Measurements from ENCODE around the gene C11orf24.
A peak's percentile ranks its signal among the peaks of the same experiment; 100 is the strongest.
"Not testable (repeated sequence)": the region's sequence is repeated elsewhere in the genome, so short reads cannot be mapped to it uniquely, and the experiment has no call there.

C11orf24 gene

DNA sequence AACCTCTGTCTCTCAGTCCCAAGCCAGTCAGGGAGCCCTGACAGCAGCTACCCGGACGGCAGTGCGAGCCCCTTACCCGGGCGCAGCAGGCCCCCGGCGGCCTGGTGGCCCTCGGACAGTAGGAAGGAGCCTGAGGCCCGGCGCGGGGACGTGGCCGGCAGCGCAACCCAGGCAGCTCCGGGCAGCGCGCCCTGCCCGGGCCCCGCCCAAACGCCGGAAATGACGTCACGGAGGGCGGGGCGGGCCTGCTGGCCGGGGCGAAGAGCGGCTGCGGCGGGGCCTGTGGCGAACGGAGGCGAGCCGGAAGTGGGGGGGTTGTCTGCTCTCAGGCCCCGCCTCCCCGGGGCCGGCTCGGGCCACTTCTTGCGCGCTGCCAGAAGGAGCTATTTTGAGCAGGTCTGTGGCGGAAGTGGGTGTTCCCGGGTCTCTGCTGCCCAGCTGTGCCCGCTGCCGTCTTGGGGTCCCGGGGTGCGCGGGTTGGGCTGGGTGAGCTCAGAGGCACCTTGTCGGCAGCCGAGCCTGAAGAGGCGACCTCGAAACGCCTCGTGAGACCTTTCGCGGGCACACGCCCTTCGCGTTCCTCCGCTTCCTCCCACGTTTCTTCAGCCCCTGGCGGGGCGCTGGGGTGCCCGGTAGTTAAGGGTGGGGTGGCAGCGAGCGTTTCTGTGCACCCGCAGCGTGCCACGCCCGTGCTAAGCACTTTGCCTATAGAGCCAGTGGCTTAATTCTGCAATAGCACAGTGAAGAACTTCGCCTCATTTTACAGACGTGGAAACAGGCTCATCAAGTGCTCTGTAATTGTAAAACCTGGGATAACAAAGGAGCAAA is at the start of gene C11orf24:
C11orf24 (minus strand) TSS at position 193 of the 828 bp plus-strand sequence. CDS start 8,206 bp downstream, outside the sequence.
- DNase-seq, result peak; percentile 95

GRCh38 chr11:68317147-68317785 is 45.5 kb upstream of the C11orf24 start:
- no peak for DNase-seq

DNA sequence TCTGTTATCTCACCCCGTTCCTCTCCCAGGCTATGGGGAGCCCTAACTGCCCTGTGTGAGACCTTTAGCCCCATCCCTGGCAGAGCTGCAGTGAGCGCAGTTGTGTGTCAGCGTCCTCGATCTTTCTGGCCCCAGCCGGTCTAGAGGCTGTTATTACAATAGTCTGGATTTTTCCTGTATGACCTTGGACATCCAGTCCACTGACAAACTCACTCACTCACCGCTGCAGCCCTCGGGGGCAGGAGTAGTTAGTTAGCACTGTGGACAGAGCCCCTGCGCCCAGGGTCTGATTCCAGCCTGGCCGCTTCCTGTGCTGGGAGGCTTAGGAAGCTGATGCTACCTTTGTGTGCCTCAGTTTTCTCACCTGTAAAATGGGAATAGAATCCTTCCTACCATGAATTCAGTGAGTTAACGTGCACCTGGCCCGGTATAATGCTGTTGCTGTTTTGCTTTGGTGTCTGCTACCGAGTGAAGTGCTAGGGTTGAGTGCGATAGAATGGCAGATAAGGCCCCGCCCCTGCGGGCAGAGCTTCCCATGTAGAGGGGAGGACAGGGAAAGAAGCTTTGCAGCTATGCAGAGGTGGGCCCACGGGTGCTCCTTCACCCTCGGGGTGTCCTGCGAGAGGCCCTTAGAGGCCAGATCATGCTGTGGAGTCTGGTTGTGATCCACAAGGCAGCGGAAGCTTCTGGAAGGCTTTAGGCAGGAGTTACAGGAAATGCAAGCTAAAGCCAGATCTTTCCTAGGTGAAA is 43.6 kb upstream of the C11orf24 start:
- DNase-seq, result no peak

GRCh38 chr11:68314203-68315170 is 42.7 kb upstream of the C11orf24 start:
- DNase-seq, result no peak

- no peak for DNase-seq
These were observed 41.9 kb upstream of the C11orf24 start for GRCh38 chr11:68313574-68314202.

DNA sequence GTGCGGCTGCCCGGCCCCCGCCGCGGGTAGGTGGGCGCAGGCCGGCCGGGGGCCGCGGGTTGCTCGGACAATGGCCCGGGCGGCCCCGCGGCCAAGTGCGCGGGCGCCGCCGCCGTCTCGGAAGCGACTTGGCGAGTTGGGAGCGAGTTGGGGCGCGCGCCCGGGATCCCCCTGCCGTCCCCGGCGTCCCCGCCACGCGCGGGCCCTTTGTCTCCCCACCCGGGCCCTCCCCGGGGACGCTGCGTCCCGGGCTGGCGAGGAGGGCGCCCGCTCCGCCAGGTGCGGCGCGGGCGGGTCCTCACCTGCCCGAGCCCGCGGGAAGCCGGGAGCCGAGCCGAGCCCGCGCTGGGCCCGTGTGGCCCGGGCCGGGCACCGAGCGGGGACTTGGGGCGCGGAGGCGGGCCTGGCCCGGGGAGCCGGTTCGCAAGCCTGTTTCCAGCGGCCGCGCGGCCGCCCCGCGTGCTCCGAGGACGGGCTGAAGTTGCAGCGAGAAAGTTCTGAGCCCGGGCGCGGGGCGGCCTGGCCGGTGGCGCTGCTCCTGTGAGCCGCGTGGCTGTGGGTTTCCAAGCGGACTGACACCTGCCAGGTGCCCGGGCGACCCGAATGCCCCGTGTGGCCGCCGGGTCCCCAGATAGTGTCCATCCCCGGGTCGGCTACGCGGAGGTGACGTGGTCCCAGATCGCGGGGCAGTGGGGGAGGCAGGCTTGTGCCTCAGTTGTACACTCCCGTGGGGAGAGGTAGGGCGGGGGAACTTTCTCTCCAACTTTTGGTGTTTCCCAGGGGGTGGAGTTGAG is 41.2 kb upstream of the C11orf24 start:
- DNase-seq, result no peak

DNA sequence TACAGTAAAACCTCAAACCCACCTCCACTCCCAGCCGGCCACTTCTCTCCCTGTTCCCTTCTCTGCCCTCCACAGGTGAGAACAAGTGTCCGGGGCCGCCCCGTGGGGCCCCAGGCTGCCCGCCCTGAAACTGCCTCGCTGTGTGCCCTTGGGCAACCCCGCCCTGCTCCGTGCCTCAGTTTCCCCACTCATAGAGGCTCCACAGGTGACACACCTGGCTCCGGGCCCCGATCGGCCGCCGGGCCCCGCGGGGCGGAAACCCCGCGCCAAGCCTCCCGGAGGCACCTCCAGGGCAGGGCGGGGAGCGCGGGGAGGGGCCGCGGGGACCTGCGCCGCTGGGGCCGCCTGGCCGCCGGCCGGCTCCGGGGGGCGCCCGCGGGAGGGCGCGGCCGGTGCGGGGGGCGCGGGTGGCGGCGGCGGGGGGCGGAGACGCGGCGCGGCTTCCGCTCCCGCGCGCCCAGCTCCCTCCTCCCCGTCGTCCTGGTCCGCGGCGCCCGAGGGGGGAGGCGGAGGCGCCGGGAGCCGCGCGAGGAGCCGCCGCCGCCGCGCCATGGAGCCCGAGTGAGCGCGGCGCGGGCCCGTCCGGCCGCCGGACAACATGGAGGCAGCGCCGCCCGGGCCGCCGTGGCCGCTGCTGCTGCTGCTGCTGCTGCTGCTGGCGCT is 40.5 kb upstream of the C11orf24 start, which contains the start of gene LRP5:
LRP5 (plus strand) TSS at position 475 of the 663 bp plus-strand sequence; CDS start at position 599, 124 bp downstream.
- DNase-seq, result no peak

GRCh38 chr11:68311160-68312116 is 39.7 kb upstream of the C11orf24 start:
- no peak for DNase-seq

DNA sequence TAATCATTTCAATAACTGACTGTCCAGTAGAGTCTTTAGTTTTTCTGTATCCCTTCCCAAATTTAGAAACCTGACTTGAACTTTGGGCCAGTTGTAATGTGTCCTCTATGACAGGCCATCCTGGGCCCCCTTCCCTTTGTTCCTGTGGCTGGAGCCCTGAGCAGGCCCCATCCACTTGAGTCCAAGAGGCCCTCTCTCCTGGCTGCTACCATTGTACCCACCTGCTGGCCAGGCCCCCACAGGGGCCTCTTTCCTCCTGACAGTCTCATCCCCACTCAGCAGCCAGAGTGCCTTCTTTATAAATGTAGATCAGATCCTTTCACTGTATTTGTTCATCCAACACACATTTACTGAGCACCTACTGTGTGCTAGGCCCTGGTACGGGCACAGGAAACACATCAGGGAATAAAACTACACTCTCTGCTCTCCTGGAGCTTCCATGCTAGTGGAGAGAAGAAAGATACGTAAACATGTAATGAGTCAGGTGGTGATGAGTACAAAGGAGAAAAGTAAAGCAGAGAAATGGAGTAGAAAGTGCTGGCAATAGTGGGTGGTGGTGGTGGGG is 37.9 kb upstream of the C11orf24 start:
- DNase-seq, result no peak

GRCh38 chr11:68308068-68308467 is 36.3 kb upstream of the C11orf24 start:
- no peak for DNase-seq

DNA sequence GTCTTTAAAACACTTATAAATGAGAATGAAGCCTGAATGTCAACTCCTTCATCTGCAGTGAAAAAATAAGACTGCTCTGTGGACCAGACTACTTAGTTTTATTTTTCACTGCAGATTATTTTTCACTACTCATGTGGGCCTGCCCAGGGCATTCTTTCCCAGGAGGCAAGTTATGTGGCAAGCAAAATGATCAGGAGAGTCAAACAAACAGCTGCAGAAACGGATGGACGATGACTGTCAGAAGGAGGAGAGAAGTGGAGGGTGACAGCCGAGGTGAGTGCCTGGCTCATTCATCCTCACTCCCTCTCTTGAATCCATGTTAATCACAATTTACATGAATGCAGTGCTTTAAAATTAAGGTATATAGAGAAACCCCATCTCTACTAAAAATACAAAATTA is 34.9 kb upstream of the C11orf24 start:
- no peak for DNase-seq

GRCh38 chr11:68303982-68304780 is 32.4 kb upstream of the C11orf24 start:
- DNase-seq, result no peak

DNA sequence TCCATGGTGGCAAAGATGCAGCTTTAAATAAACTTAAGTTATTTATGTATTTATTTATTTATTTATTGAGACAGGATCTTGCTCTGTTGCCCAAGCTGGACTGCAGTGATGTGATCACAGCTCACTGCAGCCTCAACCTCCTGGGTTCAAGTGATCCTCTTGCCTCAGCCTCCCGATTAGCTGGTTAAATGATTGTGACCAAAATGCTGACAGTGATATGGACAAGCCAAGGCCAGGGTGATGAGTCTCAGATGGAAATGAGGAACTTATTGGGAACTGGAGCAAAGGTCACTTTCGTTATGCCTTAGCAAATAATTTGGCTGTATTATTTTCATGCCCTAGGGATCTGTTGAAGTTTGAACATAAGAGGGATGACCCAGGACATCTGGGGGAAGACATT is 31.3 kb upstream of the C11orf24 start:
- DNase-seq, result no peak

- no peak for DNase-seq
These were observed 30.9 kb upstream of the C11orf24 start for GRCh38 chr11:68302670-68303069.

DNA sequence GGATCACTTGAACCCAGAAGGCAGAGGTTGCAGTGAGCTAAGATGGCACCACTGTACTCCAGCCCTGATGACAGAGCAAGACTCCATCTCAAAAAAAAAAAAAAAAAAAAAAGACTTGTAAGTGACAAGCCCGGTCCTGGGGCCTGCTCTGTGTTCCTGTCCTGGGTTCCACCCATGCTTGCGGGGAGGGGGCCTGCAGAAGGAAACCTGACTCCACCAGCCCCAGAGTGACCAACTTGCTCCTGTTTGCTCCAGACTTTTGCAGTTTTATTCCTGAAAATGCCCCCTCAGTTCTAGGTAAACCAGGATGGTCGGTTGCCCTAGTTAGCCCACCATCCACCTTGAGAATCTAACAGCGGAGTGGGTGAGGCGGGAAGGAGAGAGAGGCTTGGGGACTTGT is 30.5 kb upstream of the C11orf24 start:
- no peak for DNase-seq

- no peak for DNase-seq
These were observed 28.5 kb upstream of the C11orf24 start for GRCh38 chr11:68300076-68300830.

DNA sequence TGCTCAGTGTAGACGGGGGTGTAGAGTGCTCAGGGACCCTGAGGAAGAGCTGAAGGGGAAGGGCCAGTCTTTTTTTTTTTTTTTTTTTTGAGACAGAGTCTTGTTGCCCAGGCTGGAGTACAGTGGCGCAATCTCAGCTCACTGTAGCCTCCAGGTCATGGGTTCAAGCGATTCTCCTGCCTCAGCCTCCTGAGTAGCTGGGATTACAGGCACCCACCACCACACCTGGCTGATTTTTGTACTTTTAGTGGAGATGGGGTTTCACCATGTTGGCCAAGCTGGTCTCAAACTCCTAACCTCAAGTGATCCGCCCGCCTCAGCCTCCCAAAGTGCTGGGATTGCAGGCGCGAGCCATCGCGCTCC is 27.7 kb upstream of the C11orf24 start:
- not testable (repeated sequence) for DNase-seq
